Fibroblast of the conjunctiva (primary cell): ENCODE results near the gene POU6F1.
"Not testable (repeated sequence)": the region's sequence is repeated elsewhere in the genome, so short reads cannot be mapped to it uniquely, and the experiment has no call there.

Source experiments
- DNase-seq: peaks from one replicate; pipeline ENCODE4 v3.0.0-alpha.2; 2010; ENCODE audit warnings: low read depth

The POU6F1 gene, protein sequence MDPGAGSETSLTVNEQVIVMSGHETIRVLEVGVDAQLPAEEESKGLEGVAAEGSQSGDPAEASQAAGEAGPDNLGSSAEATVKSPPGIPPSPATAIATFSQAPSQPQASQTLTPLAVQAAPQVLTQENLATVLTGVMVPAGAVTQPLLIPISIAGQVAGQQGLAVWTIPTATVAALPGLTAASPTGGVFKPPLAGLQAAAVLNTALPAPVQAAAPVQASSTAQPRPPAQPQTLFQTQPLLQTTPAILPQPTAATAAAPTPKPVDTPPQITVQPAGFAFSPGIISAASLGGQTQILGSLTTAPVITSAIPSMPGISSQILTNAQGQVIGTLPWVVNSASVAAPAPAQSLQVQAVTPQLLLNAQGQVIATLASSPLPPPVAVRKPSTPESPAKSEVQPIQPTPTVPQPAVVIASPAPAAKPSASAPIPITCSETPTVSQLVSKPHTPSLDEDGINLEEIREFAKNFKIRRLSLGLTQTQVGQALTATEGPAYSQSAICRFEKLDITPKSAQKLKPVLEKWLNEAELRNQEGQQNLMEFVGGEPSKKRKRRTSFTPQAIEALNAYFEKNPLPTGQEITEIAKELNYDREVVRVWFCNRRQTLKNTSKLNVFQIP

DNA sequence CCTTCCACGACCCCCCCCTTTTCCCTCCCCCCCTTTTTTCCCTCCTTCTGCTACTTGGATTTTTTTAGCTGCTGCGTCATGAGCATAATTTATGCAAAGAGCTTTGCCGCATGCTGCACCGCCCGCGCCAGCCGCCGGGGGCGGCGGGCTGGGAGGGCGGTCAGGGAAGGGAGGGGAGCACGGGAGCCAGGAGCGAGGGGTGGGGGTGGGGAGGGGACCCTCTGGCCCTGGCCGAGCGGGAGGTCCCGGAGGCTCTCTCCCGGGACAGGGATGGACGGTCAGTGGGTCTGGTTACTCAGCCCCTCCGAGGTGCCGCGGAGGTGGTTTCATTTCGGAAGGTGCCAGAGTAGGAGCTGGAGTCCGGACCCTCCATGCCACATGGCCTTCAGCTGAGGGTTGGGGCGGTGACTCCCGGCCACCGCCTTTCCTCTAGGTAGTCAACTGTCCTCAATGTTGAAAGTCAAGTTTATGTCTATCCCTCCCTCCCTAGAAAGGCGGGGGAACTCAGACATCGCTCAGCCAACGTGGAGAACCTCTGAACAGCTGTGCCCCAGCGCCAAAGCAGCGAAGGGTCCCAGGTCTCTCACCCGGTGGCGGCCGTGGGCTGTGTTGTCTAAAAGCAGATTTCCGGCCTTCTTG lies at the start of gene POU6F1:
Gene POU6F1, minus strand, starts transcription at position 95 of the 639 bp plus-strand sequence. CDS start 11,226 bp downstream, outside the sequence.
- peak; percentile 64 for DNase-seq

- DNase-seq = no peak
Measured at GRCh38 chr12:51265024-51265423, 47.2 kb upstream of the POU6F1 start.

DNA sequence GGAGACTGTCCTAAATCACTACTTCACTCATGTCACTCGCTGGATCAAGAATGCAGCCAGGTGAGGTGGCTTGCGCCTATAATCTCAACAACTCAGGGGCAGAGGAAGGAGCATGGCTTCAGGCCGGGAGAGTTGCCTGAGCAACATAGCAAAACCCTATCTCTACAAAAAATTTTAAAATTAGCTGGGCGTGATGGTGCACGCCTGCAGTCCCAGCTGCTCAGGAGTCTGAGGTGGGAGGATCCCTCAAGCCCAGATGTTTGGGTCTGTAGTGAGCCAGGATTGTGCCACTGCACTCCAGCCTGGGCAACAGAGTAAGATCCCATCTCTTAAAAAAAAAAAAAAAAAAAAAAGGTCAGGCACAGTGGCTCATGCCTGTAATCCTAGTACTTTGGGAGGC lies 46.4 kb upstream of the POU6F1 start:
- no peak for DNase-seq

DNA sequence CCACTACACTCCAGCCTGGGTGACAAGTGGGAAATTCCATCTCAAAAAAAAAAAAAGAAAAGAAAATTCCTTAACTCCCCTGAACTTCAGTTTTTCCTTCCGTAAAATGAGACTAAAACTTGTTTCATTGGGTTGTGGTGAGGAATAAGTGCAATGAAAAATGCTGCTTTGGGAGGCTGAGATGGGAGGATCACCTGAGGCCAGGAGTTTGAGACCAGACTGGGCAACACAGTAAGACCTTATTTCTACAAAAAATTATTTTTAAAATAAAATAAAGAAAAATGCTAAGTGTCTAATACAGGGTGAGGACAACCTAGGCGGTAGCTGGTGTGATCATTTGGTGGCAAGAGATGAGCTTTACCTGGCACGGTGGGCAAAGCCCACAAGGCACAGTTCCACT lies 45.5 kb upstream of the POU6F1 start:
- no peak for DNase-seq

- DNase-seq = peak; percentile 21
Measured at GRCh38 chr12:51262758-51263177, 44.9 kb upstream of the POU6F1 start.

- DNase-seq = not testable (repeated sequence)
Measured at GRCh38 chr12:51259600-51259999, 41.7 kb upstream of the POU6F1 start.

GRCh38 chr12:51254536-51254935 lies 36.7 kb upstream of the POU6F1 start:
- DNase-seq = no peak

DNA sequence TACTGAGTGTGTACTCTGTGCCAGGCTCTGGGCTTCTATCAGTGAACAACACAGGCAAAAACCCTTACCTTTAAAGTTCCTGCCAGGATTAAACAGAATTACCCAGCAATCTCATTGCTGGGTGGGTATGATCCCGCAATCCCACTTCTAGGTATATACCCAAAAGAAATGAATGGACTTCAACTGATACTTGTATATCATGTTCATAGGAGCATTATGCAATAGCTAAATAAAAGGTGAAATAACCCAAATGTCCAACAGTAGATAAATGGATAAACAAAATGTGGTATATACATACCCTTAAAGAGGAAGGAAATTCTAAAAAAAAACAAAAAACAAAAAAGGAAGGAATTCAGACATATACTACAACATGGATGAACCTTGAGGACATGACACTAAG lies 35.4 kb upstream of the POU6F1 start:
- DNase-seq = no peak

GRCh38 chr12:51247523-51248206 lies 29.8 kb upstream of the POU6F1 start:
- DNase-seq = no peak

DNA sequence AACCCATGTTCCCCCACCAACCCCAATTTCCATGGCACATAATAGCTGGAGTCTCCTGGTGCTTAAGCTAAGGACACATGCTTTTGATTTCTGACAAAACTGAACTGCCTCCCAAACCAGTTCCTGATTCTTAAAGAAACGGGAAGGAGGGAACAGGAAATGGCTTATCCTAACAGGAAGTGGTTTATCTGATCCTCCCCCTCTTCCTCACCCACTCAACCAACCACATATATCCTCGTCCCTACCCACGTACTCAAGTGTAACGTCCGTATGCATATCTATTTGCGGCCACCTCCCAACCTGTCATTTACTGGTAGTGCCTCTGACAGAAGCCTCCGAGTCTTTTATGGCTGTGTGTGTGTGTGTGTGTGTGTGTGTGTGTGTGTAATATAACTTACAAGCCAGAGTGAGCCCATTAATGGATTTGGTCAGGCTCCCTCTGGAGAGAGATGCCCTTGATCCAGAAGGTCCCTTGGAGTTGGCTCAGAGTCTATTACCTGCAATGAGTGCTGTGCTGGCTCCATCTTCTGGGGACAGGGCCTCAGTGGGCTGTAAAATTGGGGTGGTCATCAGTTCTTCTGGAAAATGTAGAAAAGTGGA lies 28.5 kb upstream of the POU6F1 start:
- DNase-seq = no peak

GRCh38 chr12:51245476-51246253 lies 27.8 kb upstream of the POU6F1 start:
- DNase-seq = no peak

- no peak for DNase-seq
Measured at GRCh38 chr12:51244269-51244668, 26.4 kb upstream of the POU6F1 start.

DNA sequence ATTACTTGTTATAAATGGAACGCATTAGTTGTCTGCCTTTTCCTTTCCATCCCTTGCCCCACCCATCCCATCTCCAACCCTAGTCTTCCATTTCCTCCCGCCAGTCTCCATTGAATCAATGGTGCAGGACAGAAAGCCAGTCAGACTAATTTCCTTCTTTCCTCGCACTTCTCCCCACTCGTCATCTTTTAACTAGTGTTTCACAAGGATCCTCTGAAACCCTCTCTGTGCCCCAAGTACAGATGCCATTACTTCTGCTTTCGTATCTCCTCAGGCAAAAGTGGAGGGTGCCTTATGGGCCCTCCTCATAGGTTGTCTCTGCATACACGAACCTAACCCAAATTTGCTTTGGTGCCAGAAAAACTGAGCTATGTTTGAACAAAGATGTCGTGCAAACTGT lies 25.0 kb upstream of the POU6F1 start:
- no peak for DNase-seq

- no peak for DNase-seq
Measured at GRCh38 chr12:51242120-51242519, 24.3 kb upstream of the POU6F1 start.

DNA sequence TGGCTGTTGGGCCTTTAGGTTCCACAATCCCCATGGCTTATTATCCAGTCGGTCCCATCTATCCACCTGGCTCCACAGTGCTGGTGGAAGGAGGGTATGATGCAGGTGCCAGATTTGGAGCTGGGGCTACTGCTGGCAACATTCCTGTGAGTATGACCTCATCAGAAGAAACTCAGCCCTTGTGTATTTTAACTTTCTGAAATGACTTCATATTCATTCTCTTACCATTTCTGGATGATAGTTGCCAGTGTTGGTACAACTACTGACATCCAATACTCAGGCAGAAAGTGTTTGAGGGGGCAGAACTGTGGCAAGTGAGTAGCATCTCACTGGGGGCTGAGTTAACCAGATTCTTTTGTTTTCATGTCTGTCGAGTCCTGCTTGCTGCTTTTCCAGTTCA lies 23.1 kb upstream of the POU6F1 start:
- DNase-seq = no peak

- peak; percentile 92 for DNase-seq
Measured at GRCh38 chr12:51238510-51239334, 20.9 kb upstream of the POU6F1 start, which contains the start of gene DAZAP2. Gene DAZAP2 (plus strand): TSS chr12:51238826. CDS start chr12:51238908, 82 bp downstream.

DNA sequence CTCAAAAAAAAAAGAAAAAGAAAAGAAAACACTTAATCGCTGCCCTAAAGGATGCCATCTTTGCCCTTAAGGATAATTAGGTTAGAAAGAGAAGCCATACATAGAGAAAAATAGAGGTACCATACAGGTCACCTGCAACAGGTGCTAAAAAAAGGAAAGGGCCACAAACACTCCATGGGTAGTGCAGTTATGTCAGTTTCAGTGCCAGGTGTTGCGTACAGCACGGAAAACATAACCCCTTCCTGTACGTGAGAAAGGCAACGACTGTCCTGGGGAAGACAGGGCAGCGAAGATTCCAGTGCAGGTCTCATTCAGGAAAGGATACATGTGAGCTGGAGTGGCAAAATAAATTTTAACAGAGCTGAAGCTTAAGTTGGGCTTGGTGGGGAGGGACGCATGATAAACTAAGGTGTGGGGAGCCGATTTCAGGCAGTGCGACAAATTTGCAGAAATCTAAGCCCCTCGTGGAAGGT lies 20.2 kb upstream of the POU6F1 start:
- no peak for DNase-seq

GRCh38 chr12:51234530-51234929 lies 16.7 kb upstream of the POU6F1 start:
- DNase-seq = no peak

- no peak for DNase-seq
Measured at GRCh38 chr12:51232642-51233041, 14.8 kb upstream of the POU6F1 start.
